ENCODE measurements around the gene NKRF. TPM values are rescaled to one million over a fixed set of nuclear protein-coding genes. Genes with fewer than 3 reads are reported as not detected.
"Not testable (repeated sequence)": the region's sequence is repeated elsewhere in the genome, so short reads cannot be mapped to it uniquely, and the experiment has no call there.

The NKRF gene
- polyA plus RNA-seq, 3 donors = 1.3 to 4.7 (median 2.4) TPM

DNA sequence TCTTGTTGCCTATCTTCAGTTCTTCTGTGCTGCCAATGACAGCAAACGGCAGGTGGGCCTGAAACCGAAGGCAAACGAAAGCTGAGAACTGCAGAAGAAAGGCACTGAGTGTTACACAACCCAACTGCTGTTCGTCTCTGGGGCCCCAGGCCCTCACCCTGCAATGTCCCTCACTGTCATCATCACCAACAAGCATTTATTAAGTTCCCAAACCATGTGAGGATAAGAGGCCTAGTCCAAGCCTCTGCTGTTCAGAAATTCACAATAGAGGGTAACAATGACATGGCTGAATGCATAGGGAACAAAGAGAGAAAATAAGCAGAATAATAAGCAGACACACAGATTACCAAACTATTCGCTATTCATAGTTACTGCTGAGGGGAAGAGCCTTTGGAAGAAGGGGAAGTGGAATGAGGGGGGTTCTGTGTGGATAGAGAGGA is 34.5 kb upstream of the NKRF start:
- H3K4me3 ChIP-seq (replicated peaks in 1 of 3; ENCODE audit: low read depth in 2 of 3, low read length in 3 of 3) = peak overlapping the region in 1 of 3 experiments; percentile 42
- no peaks in the 10 kb centered on the region for H3K9me3 ChIP-seq (replicated peaks in 1 of 2; ENCODE audit: control insufficient read depth in 1 of 2, insufficient read depth in 1 of 2, low read length in 2 of 2)
- Mint-ChIP-seq H3K9me3 (peaks cover 0 to 4% (median 0%) of the 10 kb centered on the region in 7 donors), H3K4me1 (peaks cover 50% of the 10 kb centered on the region), H3K27me3 (ENCODE audit: low read depth in 3 of 3) (peaks cover 0 to 10% (median 0%) of the 10 kb centered on the region in 3 donors), H3K27ac (peak overlapping the region; percentile 88 to 94 (median 93)), H3K36me3 (peaks cover 30 to 36% of the 10 kb centered on the region in 2 donors), H3K4me3 (peak overlapping the region; percentile 35 to 79)
- peak; percentile 41 to 56 (median 43) for DNase-seq
- peak overlapping the region; percentile 67 to 75 for H3K27ac ChIP-seq (ENCODE audit: low read depth in 1 of 2, low read length in 2 of 2)
- H3K4me2 ChIP-seq (replicated peaks; ENCODE audit: extremely low read depth, low read length, poor library complexity, severe bottlenecking) = peak overlapping the region; percentile 29
- intact Hi-C loops (cut with micrococcal nuclease) = no loop called here
- 0% methylated on average over 1 of the region's 5 CpGs for WGBS (ENCODE audit: insufficient coverage)
- no peak overlapping the region for H2AFZ ChIP-seq (ENCODE audit: insufficient read depth, low read depth, low read length, poor library complexity, severe bottlenecking)
- peaks cover 43 to 46% of the 10 kb centered on the region in 2 donors for H3K4me1 ChIP-seq (ENCODE audit: control insufficient read depth in 1 of 2, insufficient read depth in 2 of 2, low read length in 2 of 2)
- no peaks in the 10 kb centered on the region for H3K79me2 ChIP-seq (ENCODE audit: insufficient read depth, low read length)
- H4K20me1 ChIP-seq (ENCODE audit: insufficient read depth, low read length) = no peaks in the 10 kb centered on the region
- TF ChIP-seq, protein P1, sequence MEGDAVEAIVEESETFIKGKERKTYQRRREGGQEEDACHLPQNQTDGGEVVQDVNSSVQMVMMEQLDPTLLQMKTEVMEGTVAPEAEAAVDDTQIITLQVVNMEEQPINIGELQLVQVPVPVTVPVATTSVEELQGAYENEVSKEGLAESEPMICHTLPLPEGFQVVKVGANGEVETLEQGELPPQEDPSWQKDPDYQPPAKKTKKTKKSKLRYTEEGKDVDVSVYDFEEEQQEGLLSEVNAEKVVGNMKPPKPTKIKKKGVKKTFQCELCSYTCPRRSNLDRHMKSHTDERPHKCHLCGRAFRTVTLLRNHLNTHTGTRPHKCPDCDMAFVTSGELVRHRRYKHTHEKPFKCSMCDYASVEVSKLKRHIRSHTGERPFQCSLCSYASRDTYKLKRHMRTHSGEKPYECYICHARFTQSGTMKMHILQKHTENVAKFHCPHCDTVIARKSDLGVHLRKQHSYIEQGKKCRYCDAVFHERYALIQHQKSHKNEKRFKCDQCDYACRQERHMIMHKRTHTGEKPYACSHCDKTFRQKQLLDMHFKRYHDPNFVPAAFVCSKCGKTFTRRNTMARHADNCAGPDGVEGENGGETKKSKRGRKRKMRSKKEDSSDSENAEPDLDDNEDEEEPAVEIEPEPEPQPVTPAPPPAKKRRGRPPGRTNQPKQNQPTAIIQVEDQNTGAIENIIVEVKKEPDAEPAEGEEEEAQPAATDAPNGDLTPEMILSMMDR (IDR thresholded peaks at IDR 0.05) = no peak
- H3K36me3 ChIP-seq (replicated peaks in 1 of 2; ENCODE audit: control insufficient read depth in 1 of 2, insufficient read depth in 2 of 2, low read length in 2 of 2) = peaks cover 7 to 16% of the 10 kb centered on the region in 2 donors
- no peaks in the 10 kb centered on the region for H3K27me3 ChIP-seq (ENCODE audit: control insufficient read depth in 2 of 2, insufficient read depth in 2 of 2, low read length in 2 of 2)
- peak overlapping the region; percentile 7 for H3K9ac ChIP-seq (ENCODE audit: insufficient read depth, low read length, poor library complexity, severe bottlenecking)

DNA sequence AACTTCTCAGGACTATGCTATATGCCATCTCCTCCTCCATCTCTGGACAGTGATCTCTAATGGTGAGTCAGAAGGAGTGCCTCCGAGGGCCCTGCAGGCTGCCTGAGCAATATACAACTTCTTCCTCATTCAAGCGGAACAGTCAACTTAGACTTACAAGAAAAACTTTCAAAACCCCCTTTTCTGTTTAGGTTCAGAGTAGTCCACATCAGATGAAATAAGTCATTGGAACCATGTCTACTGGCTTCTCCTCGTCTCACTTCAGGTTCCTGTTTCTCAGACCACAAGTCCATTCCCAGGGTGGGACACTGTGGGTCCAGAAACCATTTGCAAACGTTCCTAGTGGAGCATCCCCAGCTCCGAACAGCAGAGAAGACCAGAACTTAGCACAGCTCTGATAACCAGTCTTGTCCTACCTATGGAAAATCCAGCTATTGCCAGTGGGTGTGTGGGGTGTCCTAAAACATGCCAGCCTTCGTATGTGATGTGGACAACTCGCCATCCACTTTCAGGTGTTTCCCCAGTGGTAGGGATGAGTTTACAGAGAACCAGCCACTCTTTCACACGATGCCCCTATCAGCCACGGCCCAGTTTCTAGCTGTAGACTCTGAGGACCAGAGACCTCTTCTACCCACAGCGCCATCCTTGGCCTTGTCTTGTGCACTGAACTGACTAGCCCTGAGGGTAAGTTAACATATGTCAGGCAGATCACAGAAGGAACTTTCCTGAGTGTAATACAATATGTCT is 32.7 kb upstream of the NKRF start:
- peak overlapping the region in 1 of 2 donors; percentile 6 for H3K4me3 Mint-ChIP-seq
- peak overlapping the region; percentile 76 to 92 (median 87) for H3K27ac Mint-ChIP-seq
- TF ChIP-seq, protein P1 (IDR thresholded peaks at IDR 0.05) = no peak
- no peak overlapping the region for H2AFZ ChIP-seq (ENCODE audit: insufficient read depth, low read depth, low read length, poor library complexity, severe bottlenecking)
- peaks cover 42 to 43% of the 10 kb centered on the region in 2 donors for H3K36me3 Mint-ChIP-seq
- intact Hi-C loops (cut with micrococcal nuclease) = no loop called here
- no peaks in the 10 kb centered on the region for H3K27me3 ChIP-seq (ENCODE audit: control insufficient read depth in 2 of 2, insufficient read depth in 2 of 2, low read length in 2 of 2)
- no peak overlapping the region for H3K4me2 ChIP-seq (replicated peaks; ENCODE audit: extremely low read depth, low read length, poor library complexity, severe bottlenecking)
- H4K20me1 ChIP-seq (ENCODE audit: insufficient read depth, low read length) = no peaks in the 10 kb centered on the region
- peaks cover 43 to 46% of the 10 kb centered on the region in 2 donors for H3K4me1 ChIP-seq (ENCODE audit: control insufficient read depth in 1 of 2, insufficient read depth in 2 of 2, low read length in 2 of 2)
- H3K9me3 ChIP-seq (replicated peaks in 1 of 2; ENCODE audit: control insufficient read depth in 1 of 2, insufficient read depth in 1 of 2, low read length in 2 of 2) = no peaks in the 10 kb centered on the region
- DNase-seq = peak; percentile 66 to 78 (median 66)
- no peaks in the 10 kb centered on the region for H3K79me2 ChIP-seq (ENCODE audit: insufficient read depth, low read length)
- H3K27ac ChIP-seq (ENCODE audit: low read depth in 1 of 2, low read length in 2 of 2) = peak overlapping the region; percentile 49 to 81
- peaks cover 7 to 32% of the 10 kb centered on the region in 2 donors for H3K36me3 ChIP-seq (replicated peaks in 1 of 2; ENCODE audit: control insufficient read depth in 1 of 2, insufficient read depth in 2 of 2, low read length in 2 of 2)
- peaks cover 0 to 7% (median 0%) of the 10 kb centered on the region in 3 donors for H3K27me3 Mint-ChIP-seq (ENCODE audit: low read depth in 3 of 3)
- 0% methylated on average over 1 of the region's 10 CpGs for WGBS (ENCODE audit: insufficient coverage)
- H3K9ac ChIP-seq (ENCODE audit: insufficient read depth, low read length, poor library complexity, severe bottlenecking) = no peak overlapping the region
- peaks cover 59% of the 10 kb centered on the region for H3K4me1 Mint-ChIP-seq
- no peak overlapping the region for H3K4me3 ChIP-seq (replicated peaks in 1 of 3; ENCODE audit: low read depth in 2 of 3, low read length in 3 of 3)
- peaks cover 0 to 4% (median 0%) of the 10 kb centered on the region in 7 donors for H3K9me3 Mint-ChIP-seq

DNA sequence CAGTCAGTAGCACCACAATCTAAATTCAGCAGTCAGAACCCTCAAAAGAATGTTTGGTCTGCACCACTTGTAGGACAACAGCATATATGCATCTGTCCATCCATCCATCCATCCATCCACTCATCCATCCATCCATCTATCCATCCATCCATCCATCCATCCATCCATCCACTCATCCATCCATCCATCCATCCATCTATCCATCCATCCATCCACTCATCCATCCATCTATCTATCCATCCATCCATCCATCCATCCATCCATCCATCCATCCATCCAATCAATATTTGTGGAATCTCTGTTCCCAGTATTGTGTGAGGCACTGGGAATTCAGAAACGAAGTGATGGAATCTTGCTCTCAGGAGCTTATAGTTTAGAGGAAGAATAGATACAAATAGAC is 31.2 kb upstream of the NKRF start:
- Mint-ChIP-seq H3K36me3 (peaks cover 55% of the 10 kb centered on the region in 2 donors), H3K27ac (peak overlapping the region in 2 of 7 donors; percentile 43 to 92), H3K4me1 (peaks cover 52% of the 10 kb centered on the region)
- H3K4me3 ChIP-seq (replicated peaks in 1 of 3; ENCODE audit: low read depth in 2 of 3, low read length in 3 of 3); H3K4me3 Mint-ChIP-seq; H2AFZ ChIP-seq (ENCODE audit: insufficient read depth, low read depth, low read length, poor library complexity, severe bottlenecking); H3K27ac ChIP-seq (ENCODE audit: low read depth in 1 of 2, low read length in 2 of 2); intact Hi-C loops (cut with micrococcal nuclease); H3K9me3 Mint-ChIP-seq; H4K20me1 ChIP-seq (ENCODE audit: insufficient read depth, low read length); DNase-seq; H3K79me2 ChIP-seq (ENCODE audit: insufficient read depth, low read length); H3K27me3 ChIP-seq (ENCODE audit: control insufficient read depth in 2 of 2, insufficient read depth in 2 of 2, low read length in 2 of 2); H3K4me2 ChIP-seq (replicated peaks; ENCODE audit: extremely low read depth, low read length, poor library complexity, severe bottlenecking); H3K9me3 ChIP-seq (replicated peaks in 1 of 2; ENCODE audit: control insufficient read depth in 1 of 2, insufficient read depth in 1 of 2, low read length in 2 of 2); H3K9ac ChIP-seq (ENCODE audit: insufficient read depth, low read length, poor library complexity, severe bottlenecking); H3K27me3 Mint-ChIP-seq (ENCODE audit: low read depth in 3 of 3): not testable (repeated sequence)
- Histone ChIP-seq H3K4me1 (ENCODE audit: control insufficient read depth in 1 of 2, insufficient read depth in 2 of 2, low read length in 2 of 2) (peaks cover 40 to 41% of the 10 kb centered on the region in 2 donors), H3K36me3 (replicated peaks in 1 of 2; ENCODE audit: control insufficient read depth in 1 of 2, insufficient read depth in 2 of 2, low read length in 2 of 2) (peaks cover 20 to 46% of the 10 kb centered on the region in 2 donors)
- no CpG with 5 or more reads among the region's 1 CpG for WGBS (ENCODE audit: insufficient coverage)

All from CD14-positive monocyte (primary cell).